ENCODE results near the gene UGGT2.

UGGT2 gene

DNA sequence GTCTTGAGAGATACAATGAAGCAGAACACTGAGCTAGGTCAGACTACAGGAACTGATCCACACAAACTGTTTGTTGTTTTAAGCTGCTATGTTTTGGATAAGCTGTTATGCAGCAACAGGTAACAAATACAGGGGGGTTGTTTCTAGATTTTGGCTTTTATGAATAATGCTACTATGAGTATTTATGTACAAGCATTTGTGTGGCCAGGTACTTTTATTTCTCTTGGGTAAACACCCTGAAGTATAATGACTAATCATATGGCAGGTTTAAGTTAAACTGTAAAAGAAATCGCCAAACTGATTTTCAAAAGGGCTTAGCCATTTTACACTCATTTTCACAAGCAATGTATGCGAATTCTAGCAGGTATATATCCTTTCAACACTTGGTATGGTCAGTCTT lies 210.3 kb downstream of the UGGT2 start:
- H3K36me3 ChIP-seq (ENCODE audit: insufficient read depth): no peaks in the 10 kb centered on the region
- no peaks in the 10 kb centered on the region for H4K20me1 ChIP-seq (ENCODE audit: insufficient read depth)
- no peak overlapping the region for H3K27ac ChIP-seq
- H3K4me2 ChIP-seq: no peak overlapping the region
- no peaks in the 10 kb centered on the region for H3K27me3 ChIP-seq (ENCODE audit: insufficient read depth, low read depth)
- H3K4me1 ChIP-seq (ENCODE audit: low read depth, poor library complexity, severe bottlenecking): no peaks in the 10 kb centered on the region
- no peaks in the 10 kb centered on the region for H3K79me2 ChIP-seq (ENCODE audit: insufficient read depth, low read depth)
- TF ChIP-seq, protein P1, sequence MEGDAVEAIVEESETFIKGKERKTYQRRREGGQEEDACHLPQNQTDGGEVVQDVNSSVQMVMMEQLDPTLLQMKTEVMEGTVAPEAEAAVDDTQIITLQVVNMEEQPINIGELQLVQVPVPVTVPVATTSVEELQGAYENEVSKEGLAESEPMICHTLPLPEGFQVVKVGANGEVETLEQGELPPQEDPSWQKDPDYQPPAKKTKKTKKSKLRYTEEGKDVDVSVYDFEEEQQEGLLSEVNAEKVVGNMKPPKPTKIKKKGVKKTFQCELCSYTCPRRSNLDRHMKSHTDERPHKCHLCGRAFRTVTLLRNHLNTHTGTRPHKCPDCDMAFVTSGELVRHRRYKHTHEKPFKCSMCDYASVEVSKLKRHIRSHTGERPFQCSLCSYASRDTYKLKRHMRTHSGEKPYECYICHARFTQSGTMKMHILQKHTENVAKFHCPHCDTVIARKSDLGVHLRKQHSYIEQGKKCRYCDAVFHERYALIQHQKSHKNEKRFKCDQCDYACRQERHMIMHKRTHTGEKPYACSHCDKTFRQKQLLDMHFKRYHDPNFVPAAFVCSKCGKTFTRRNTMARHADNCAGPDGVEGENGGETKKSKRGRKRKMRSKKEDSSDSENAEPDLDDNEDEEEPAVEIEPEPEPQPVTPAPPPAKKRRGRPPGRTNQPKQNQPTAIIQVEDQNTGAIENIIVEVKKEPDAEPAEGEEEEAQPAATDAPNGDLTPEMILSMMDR (conservative IDR thresholded peaks at IDR 0.05; ENCODE audit: low read depth, low read length): no peak
- no peak overlapping the region for H2AFZ ChIP-seq (ENCODE audit: low read depth)
- no peak overlapping the region for H3K9ac ChIP-seq
- no peak overlapping the region for H3K4me3 ChIP-seq (IDR thresholded peaks at IDR 0.05; ENCODE audit: insufficient read depth, low read depth, low read length)

DNA sequence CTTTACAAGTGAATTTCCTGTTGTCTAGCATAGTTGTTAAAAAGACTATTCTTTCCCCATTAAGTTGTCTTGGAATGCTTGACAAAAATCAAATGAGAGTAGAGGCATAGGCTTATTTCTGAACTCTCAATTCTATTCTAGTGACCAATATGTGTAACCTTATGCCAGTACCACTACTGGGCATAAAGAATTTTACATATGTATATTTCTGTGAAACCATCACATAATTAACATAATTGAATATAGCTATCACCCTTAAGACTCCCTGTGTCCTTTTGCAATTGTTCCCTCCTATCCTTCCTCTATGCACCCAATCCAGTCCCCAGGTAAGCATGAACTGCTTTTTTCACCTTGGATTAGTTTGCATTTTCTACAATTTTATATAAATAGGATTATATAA lies 211.3 kb downstream of the UGGT2 start:
- Histone ChIP-seq H3K9ac (no peak overlapping the region), H3K79me2 (ENCODE audit: insufficient read depth, low read depth) (no peaks in the 10 kb centered on the region), H4K20me1 (ENCODE audit: insufficient read depth) (no peaks in the 10 kb centered on the region), H3K36me3 (ENCODE audit: insufficient read depth) (no peaks in the 10 kb centered on the region), H3K27me3 (ENCODE audit: insufficient read depth, low read depth) (no peaks in the 10 kb centered on the region), H3K4me2 (no peak overlapping the region), H2AFZ (ENCODE audit: low read depth) (no peak overlapping the region), H3K27ac (no peak overlapping the region), H3K4me1 (ENCODE audit: low read depth, poor library complexity, severe bottlenecking) (no peaks in the 10 kb centered on the region), H3K4me3 (IDR thresholded peaks at IDR 0.05; ENCODE audit: insufficient read depth, low read depth, low read length) (no peak overlapping the region)
- TF ChIP-seq, protein P1 (conservative IDR thresholded peaks at IDR 0.05; ENCODE audit: low read depth, low read length): no peak

DNA sequence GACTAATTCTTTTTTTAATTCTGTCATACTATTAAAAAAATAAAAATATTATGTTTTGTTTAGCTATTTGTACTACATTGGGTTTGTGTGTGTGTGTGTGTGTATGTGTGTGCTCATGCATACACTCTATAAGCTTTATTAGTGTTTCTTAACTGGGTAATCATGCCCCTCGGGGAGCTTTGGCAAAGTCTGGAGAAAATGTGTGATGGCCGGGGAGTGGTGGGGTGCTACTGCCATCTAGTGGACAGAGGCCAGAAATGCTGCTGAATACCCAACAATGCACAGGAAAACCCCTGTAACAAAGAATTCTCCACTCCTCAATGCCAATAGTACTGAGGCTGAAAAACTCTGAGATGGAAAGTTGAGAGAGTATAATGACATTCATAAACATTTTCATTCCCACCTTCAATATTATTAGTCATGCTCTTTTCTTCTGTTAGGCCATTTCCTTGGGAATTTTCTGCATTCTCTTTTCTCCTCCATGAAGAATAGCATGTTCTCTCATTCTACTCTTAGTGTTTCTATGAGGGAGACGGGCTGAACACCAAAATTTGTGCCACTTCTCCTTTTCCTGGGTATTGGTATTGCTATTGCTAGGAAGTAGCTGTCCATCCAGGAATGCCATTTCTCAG lies 219.0 kb downstream of the UGGT2 start:
- Histone ChIP-seq H3K4me1 (ENCODE audit: low read depth, poor library complexity, severe bottlenecking) (no peaks in the 10 kb centered on the region), H2AFZ (ENCODE audit: low read depth) (no peak overlapping the region), H3K9ac (no peak overlapping the region), H3K36me3 (ENCODE audit: insufficient read depth) (no peaks in the 10 kb centered on the region), H3K4me3 (IDR thresholded peaks at IDR 0.05; ENCODE audit: insufficient read depth, low read depth, low read length) (no peak overlapping the region), H3K27ac (no peak overlapping the region), H3K27me3 (ENCODE audit: insufficient read depth, low read depth) (no peaks in the 10 kb centered on the region), H3K79me2 (ENCODE audit: insufficient read depth, low read depth) (no peaks in the 10 kb centered on the region), H4K20me1 (ENCODE audit: insufficient read depth) (no peaks in the 10 kb centered on the region), H3K4me2 (no peak overlapping the region)
- TF ChIP-seq, protein P1 (conservative IDR thresholded peaks at IDR 0.05; ENCODE audit: low read depth, low read length): peak; percentile 81

DNA sequence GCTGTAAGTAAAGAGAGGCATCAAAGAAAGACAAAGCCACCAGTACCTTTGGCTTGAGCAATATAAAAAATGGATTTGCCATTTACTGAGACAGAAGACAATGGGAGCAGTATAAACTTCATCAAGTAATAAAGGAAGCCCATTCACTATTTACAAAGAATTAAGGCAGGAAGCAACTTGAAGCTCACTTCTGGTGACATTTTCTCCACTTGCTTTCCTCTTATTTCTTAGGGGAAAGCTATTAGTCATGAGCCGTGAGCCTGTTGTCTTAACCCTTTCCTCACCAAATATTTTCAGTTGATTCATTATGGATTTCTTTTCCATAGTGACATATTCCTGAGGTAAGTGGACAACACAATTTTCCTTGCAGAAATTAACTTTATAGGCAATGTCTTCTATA lies 219.5 kb downstream of the UGGT2 start:
- Histone ChIP-seq H4K20me1 (ENCODE audit: insufficient read depth) (no peaks in the 10 kb centered on the region), H3K36me3 (ENCODE audit: insufficient read depth) (no peaks in the 10 kb centered on the region), H3K79me2 (ENCODE audit: insufficient read depth, low read depth) (no peaks in the 10 kb centered on the region), H3K4me3 (IDR thresholded peaks at IDR 0.05; ENCODE audit: insufficient read depth, low read depth, low read length) (no peak overlapping the region), H3K27ac (no peak overlapping the region), H2AFZ (ENCODE audit: low read depth) (no peak overlapping the region), H3K27me3 (ENCODE audit: insufficient read depth, low read depth) (no peaks in the 10 kb centered on the region), H3K4me2 (no peak overlapping the region), H3K9ac (no peak overlapping the region), H3K4me1 (ENCODE audit: low read depth, poor library complexity, severe bottlenecking) (no peaks in the 10 kb centered on the region)
- TF ChIP-seq, protein P1 (conservative IDR thresholded peaks at IDR 0.05; ENCODE audit: low read depth, low read length): no peak
